GM23248 (cell line): ENCODE data around the gene TH.

Experiments
- EZH2 ChIP-seq: fragments of 200-600 bp; sonication (generic); IDR thresholded peaks from 2 replicates; pipeline ENCODE4 v1.6.1; 2018; ENCODE audit warnings: antibody characterized with exemption, mild to moderate bottlenecking; ENCODE audit not compliant: insufficient read depth, poor library complexity, severe bottlenecking
- EZH2phosphoT487 ChIP-seq: fragments of 200-600 bp; sonication (generic); IDR thresholded peaks from 2 replicates; pipeline ENCODE4 v1.6.1; 2018; ENCODE audit warnings: antibody characterized with exemption, moderate library complexity, mild to moderate bottlenecking, low read depth; ENCODE audit not compliant: insufficient read depth

- TF ChIP-seq EZH2 (no peak), EZH2phosphoT487 (no peak)
Observed at GRCh38 chr11:2130881-2131352, 40.7 kb downstream of the TH start.
